NCI-H446 (cell line): ENCODE measurements around the gene TNFRSF4.
"Not testable (repeated sequence)": the region's sequence is repeated elsewhere in the genome, so short reads cannot be mapped to it uniquely, and the experiment has no call there.

Source experiments
- DNase-seq, 2 experiments: peaks; one replicate each; lab custom pipeline; 2025; lab: John Stamatoyannopoulos, UW

TNFRSF4 gene

GRCh38 chr1:1213345-1214265, at the start of gene TNFRSF4:
TSS of gene TNFRSF4 (minus strand) at chr1:1214153. CDS start at chr1:1214127, 26 bp downstream.
- no peak for DNase-seq

- DNase-seq = no peak
Observed at GRCh38 chr1:1262758-1263157, 48.8 kb upstream of the TNFRSF4 start.

GRCh38 chr1:1262071-1262470, 48.1 kb upstream of the TNFRSF4 start:
- no peak for DNase-seq

GRCh38 chr1:1260843-1261560, 47.0 kb upstream of the TNFRSF4 start:
- DNase-seq = no peak

GRCh38 chr1:1259951-1260600, 46.1 kb upstream of the TNFRSF4 start:
- no peak for DNase-seq

GRCh38 chr1:1259540-1259939, 45.6 kb upstream of the TNFRSF4 start:
- no peak for DNase-seq

- DNase-seq = no peak
Observed at GRCh38 chr1:1259119-1259488, 45.2 kb upstream of the TNFRSF4 start.

- DNase-seq = no peak
Observed at GRCh38 chr1:1256956-1257871, 43.3 kb upstream of the TNFRSF4 start.

GRCh38 chr1:1255611-1256010, 41.7 kb upstream of the TNFRSF4 start:
- no peak for DNase-seq

GRCh38 chr1:1255078-1255477, 41.1 kb upstream of the TNFRSF4 start:
- no peak for DNase-seq

- no peak for DNase-seq
Observed at GRCh38 chr1:1254667-1254998, 40.7 kb upstream of the TNFRSF4 start.

- DNase-seq = no peak
Observed at GRCh38 chr1:1253972-1254666, 40.2 kb upstream of the TNFRSF4 start.

GRCh38 chr1:1253314-1253713, 39.4 kb upstream of the TNFRSF4 start:
- DNase-seq = no peak

GRCh38 chr1:1250786-1251284, 36.9 kb upstream of the TNFRSF4 start:
- peak in 1 of 2 experiments; percentile 30 for DNase-seq

GRCh38 chr1:1248009-1248913, 34.3 kb upstream of the TNFRSF4 start:
- not testable (repeated sequence) for DNase-seq

GRCh38 chr1:1247341-1247913, 33.5 kb upstream of the TNFRSF4 start:
- no peak for DNase-seq

- no peak for DNase-seq
Observed at GRCh38 chr1:1246577-1247340, 32.8 kb upstream of the TNFRSF4 start, which contains the start of gene C1QTNF12. TSS of gene C1QTNF12 (minus strand) at chr1:1246722. CDS start at chr1:1246690, 32 bp downstream.

GRCh38 chr1:1245817-1246576, 32.0 kb upstream of the TNFRSF4 start:
- no peak for DNase-seq
